PC-9 (cell line): ENCODE measurements around the gene CYP27C1. TPM values are rescaled to one million over a fixed set of nuclear protein-coding genes. Genes with fewer than 3 reads are reported as not detected.

Experiments
- BruUV-seq: library from RNA; stranded (reverse); fragments of 400-500 nt; replicated peaks from 2 replicates; lab custom pipeline; 2021; lab: Mats Ljungman, UMichigan
- CTCF ChIA-PET: fragments of 300-600 bp; sonication (Branson Sonifier 250); formaldehyde crosslinking; loops from one replicate; lab custom pipeline; 2022; ENCODE audit warnings: antibody characterized with exemption; lab: Charles Lee
- POLR2A ChIA-PET: fragments of 300-600 bp; sonication (Branson Sonifier 250); formaldehyde crosslinking; loops from one replicate; lab custom pipeline; 2022; ENCODE audit warnings: antibody characterized with exemption; ENCODE audit not compliant: unreplicated experiment; lab: Charles Lee
- DNase-seq, 2 experiments: peaks; one replicate each; pipeline versions ENCODE4 v3.0.0 to v3.0.0-alpha.2; 2015 to 2022; ENCODE audit warnings: mixed read lengths in 1 of 2
- H2AFZ ChIP-seq: fragments of 200-600 bp; sonication (generic); 2 replicates; pipeline ENCODE4 v1.8.1; 2017; ENCODE audit warnings: antibody characterized with exemption
- H3F3A ChIP-seq: fragments of 200-600 bp; sonication (generic); 2 replicates; pipeline ENCODE4 v1.8.1; 2017; ENCODE audit warnings: antibody characterized with exemption, mild to moderate bottlenecking, low read depth; ENCODE audit not compliant: insufficient read depth
- H3K27ac ChIP-seq: fragments of 200-600 bp; sonication (generic); 2 replicates; pipeline ENCODE4 v1.6.1; 2016; ENCODE audit warnings: mixed run types
- H3K27me3 ChIP-seq: fragments of 200-600 bp; sonication (generic); 2 replicates; pipeline ENCODE4 v1.6.1; 2016; ENCODE audit warnings: low read depth, mixed run types; ENCODE audit not compliant: insufficient read depth
- H3K36me3 ChIP-seq: fragments of 200-600 bp; sonication (generic); 2 replicates; pipeline ENCODE4 v1.6.1; 2016; ENCODE audit warnings: low read depth, mixed run types
- H3K4me1 ChIP-seq: fragments of 200-600 bp; sonication (generic); replicated peaks from 2 replicates; pipeline ENCODE4 v1.6.1; 2016; ENCODE audit warnings: mixed run types; ENCODE audit not compliant: insufficient read depth
- H3K4me2 ChIP-seq: fragments of 200-600 bp; sonication (generic); 2 replicates; pipeline ENCODE4 v1.6.1; 2017; ENCODE audit warnings: mixed run types
- H3K4me3 ChIP-seq: fragments of 200-600 bp; sonication (generic); 2 replicates; pipeline ENCODE4 v1.6.1; 2016; ENCODE audit warnings: mixed run types
- H3K79me2 ChIP-seq: fragments of 200-600 bp; sonication (generic); 2 replicates; pipeline ENCODE4 v1.6.1; 2017; ENCODE audit warnings: low read depth, mixed run types
- H3K9me2 ChIP-seq: fragments of 200-600 bp; sonication (generic); 2 replicates; pipeline ENCODE4 v1.8.1; 2017; ENCODE audit warnings: mild to moderate bottlenecking; ENCODE audit not compliant: insufficient read depth
- H3K9me3 ChIP-seq: fragments of 200-600 bp; sonication (generic); 2 replicates; pipeline ENCODE4 v1.8.1; 2016; ENCODE audit warnings: low read depth; ENCODE audit not compliant: insufficient read depth
- H4K20me1 ChIP-seq: fragments of 200-600 bp; sonication (generic); 2 replicates; pipeline ENCODE4 v1.8.1; 2017; ENCODE audit not compliant: insufficient read depth
- EZH2 ChIP-seq: fragments of 200-600 bp; sonication (generic); IDR thresholded peaks from 2 replicates; pipeline ENCODE4 v1.8.0; 2017; ENCODE audit warnings: antibody characterized with exemption, low read depth
- intact Hi-C: fragments of 100-400 bp; cut with micrococcal nuclease; formaldehyde crosslinking; loops from one replicate; pipeline ENCODE4 v1.10.0; 2022; ENCODE audit not compliant: unreplicated experiment
- total RNA-seq: library from RNA; stranded (reverse); gene quantifications from 2 replicates; pipeline ENCODE4 v1.2.3, GENCODE V29; 2021
- TF ChIP-seq, protein P1 (sequence below): fragments of 200-600 bp; sonication (generic); conservative IDR thresholded peaks from 2 replicates; pipeline ENCODE4 v1.6.1; 2017; ENCODE audit warnings: mixed run types, antibody characterized with exemption, mild to moderate bottlenecking, moderate library complexity

CYP27C1 gene
- total RNA-seq, 1 experiment from 2014 or later: 0.94 TPM

DNA sequence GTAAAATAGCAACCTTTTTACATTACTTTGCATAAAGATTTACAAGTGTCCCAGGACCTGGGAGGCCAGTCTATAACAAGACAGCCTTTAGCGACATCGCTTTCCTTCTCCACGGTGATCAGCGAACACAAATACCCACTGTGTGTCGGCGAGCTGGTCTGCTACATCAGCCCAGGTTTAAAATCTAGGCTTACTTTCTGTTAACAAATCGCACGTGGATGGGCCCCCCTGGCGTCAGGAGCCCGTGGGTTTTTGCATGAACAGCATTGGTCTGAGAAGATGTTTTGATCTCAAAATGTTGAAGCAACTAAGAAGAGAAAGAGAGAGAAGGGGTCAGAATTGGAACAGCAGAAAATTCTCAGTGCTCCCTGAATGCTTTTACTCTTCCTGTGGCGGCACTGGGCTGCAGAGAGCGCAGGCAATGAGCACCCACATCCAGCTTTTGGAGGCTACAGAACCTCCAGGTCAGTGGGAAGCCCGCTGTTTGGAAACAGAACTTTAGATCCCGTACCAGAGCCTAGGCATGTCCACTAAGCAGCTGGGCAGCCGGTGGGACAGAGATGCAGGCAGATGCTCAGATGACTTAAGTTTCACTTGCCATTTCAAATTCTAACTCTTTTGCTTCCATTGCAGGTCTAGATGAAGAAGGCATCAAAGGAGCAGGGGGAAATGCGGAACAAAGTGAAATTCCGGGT lies 32.9 kb downstream of the CYP27C1 start:
- ChIA-PET POLR2A (no interaction called here), CTCF (no interaction called here)
- intact Hi-C loops: no loop called here
- Histone ChIP-seq H3K4me1 (no peaks in the 10 kb centered on the region), H4K20me1 (no peaks in the 10 kb centered on the region), H3K9me3 (no peaks in the 10 kb centered on the region), H3K4me2 (no peak overlapping the region), H3F3A (no peaks in the 10 kb centered on the region; the same call in 1 of the 2 replicates), H3K36me3 (0 out of 2 replicates have a peak, but pooled peaks cover 4% of the 10 kb centered on the region), H3K27me3 (no peaks in the 10 kb centered on the region), H3K4me3 (no peak overlapping the region), H3K9me2 (no peaks in the 10 kb centered on the region), H2AFZ (no peak overlapping the region), H3K27ac (no peak overlapping the region), H3K79me2 (no peaks in the 10 kb centered on the region)
- DNase-seq: no peak
- BruUV-seq: no TSS peak
- TF ChIP-seq EZH2: no peak
- TF ChIP-seq, protein P1, sequence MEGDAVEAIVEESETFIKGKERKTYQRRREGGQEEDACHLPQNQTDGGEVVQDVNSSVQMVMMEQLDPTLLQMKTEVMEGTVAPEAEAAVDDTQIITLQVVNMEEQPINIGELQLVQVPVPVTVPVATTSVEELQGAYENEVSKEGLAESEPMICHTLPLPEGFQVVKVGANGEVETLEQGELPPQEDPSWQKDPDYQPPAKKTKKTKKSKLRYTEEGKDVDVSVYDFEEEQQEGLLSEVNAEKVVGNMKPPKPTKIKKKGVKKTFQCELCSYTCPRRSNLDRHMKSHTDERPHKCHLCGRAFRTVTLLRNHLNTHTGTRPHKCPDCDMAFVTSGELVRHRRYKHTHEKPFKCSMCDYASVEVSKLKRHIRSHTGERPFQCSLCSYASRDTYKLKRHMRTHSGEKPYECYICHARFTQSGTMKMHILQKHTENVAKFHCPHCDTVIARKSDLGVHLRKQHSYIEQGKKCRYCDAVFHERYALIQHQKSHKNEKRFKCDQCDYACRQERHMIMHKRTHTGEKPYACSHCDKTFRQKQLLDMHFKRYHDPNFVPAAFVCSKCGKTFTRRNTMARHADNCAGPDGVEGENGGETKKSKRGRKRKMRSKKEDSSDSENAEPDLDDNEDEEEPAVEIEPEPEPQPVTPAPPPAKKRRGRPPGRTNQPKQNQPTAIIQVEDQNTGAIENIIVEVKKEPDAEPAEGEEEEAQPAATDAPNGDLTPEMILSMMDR: no peak

DNA sequence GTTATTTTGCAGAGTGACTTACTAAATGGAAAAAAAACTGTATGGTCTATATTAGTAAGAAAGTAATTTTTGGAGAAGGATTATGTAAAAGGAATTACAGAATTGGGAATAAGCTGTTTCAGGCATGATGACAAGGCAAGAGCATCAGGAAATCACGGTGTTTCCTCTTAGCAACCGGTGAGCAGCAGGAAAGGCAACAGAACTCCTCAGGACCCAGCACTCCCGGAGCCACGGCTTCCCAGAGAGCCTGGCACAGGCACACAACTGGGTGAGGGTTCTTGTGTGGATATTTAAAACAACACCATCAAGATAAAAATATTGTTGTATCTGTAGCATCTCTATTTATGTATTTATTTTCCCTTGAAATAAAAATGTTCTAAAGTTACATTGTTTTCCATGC lies 34.4 kb downstream of the CYP27C1 start:
- no peaks in the 10 kb centered on the region for H4K20me1 ChIP-seq
- intact Hi-C loops: no loop called here
- H3K9me3 ChIP-seq: peaks cover 2% of the 10 kb centered on the region; the same call in 1 of the 2 replicates
- no peak overlapping the region for H3K27ac ChIP-seq
- H3F3A ChIP-seq: no peaks in the 10 kb centered on the region; the same call in 1 of the 2 replicates
- H3K27me3 ChIP-seq: no peaks in the 10 kb centered on the region
- no TSS peak for BruUV-seq
- POLR2A ChIA-PET: no interaction called here
- no peak overlapping the region for H3K4me2 ChIP-seq
- 0 out of 2 replicates have a peak, but pooled peaks cover 4% of the 10 kb centered on the region for H3K36me3 ChIP-seq
- H3K4me1 ChIP-seq: no peaks in the 10 kb centered on the region
- H3K4me3 ChIP-seq: no peak overlapping the region
- H3K79me2 ChIP-seq: no peaks in the 10 kb centered on the region
- TF ChIP-seq EZH2: no peak
- TF ChIP-seq, protein P1: no peak
- no peak overlapping the region for H2AFZ ChIP-seq
- no peaks in the 10 kb centered on the region for H3K9me2 ChIP-seq
- no peak for DNase-seq
- CTCF ChIA-PET: no interaction called here

DNA sequence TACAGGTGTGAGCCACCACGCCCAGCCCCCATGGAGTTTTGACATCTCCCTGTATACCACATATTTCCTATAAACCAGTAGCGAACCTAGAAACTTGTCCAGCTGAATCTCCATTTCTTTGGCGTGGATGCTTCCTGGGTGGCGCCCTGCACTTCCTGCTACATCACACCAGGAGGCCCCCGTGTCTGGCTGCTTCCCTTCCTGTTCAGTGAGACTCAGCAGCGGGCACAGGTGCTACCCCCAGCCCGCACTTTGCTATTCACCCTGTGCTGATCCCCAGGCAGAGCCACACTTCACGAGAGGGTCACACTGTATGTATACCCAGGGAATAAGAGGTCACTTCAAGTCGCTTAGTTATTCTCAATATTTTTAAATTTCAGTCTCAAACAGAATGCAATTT lies 35.0 kb downstream of the CYP27C1 start:
- H3K4me1 ChIP-seq: no peaks in the 10 kb centered on the region
- ChIA-PET POLR2A (no interaction called here), CTCF (no interaction called here)
- intact Hi-C loops: no loop called here
- peaks cover 8% of the 10 kb centered on the region for H3K9me3 ChIP-seq
- no peak for TF ChIP-seq EZH2
- TF ChIP-seq, protein P1: no peak
- H3K27ac ChIP-seq: no peak overlapping the region
- 0 out of 2 replicates have a peak, but pooled peaks cover 4% of the 10 kb centered on the region for H3K36me3 ChIP-seq
- H3K4me3 ChIP-seq: no peak overlapping the region
- no peak overlapping the region for H3K4me2 ChIP-seq
- H4K20me1 ChIP-seq: no peaks in the 10 kb centered on the region
- no peaks in the 10 kb centered on the region; the same call in 1 of the 2 replicates for H3F3A ChIP-seq
- no peaks in the 10 kb centered on the region for H3K79me2 ChIP-seq
- H3K27me3 ChIP-seq: no peaks in the 10 kb centered on the region
- DNase-seq: no peak
- H3K9me2 ChIP-seq: no peaks in the 10 kb centered on the region
- no TSS peak for BruUV-seq
- no peak overlapping the region for H2AFZ ChIP-seq
